ENCODE results near the gene DLGAP4. TPM values are rescaled to one million over a fixed set of nuclear protein-coding genes. Genes with fewer than 3 reads are reported as not detected.

DLGAP4 gene
- total and polyA plus RNA-seq, 2 of the 8 experiments (the other 6 are each of a cell fraction or from before 2014, with no cell fraction given), result 41.2 to 57.2 TPM

GRCh38 chr20:36384022-36384619, 78.0 kb downstream of the DLGAP4 start (continued):
- peak; percentile 91 for TF ChIP-seq ATF2 (IDR thresholded peaks at IDR 0.05; ENCODE audit: low read length)
- no peak for TF ChIP-seq HDAC6 (IDR thresholded peaks at IDR 0.05; ENCODE audit: low read depth, low read length)
- no peak for TF ChIP-seq NRF1 (IDR thresholded peaks at IDR 0.05; ENCODE audit: low read depth, low read length)
- no peak for TF ChIP-seq SRF (IDR thresholded peaks at IDR 0.05; ENCODE audit: low read depth, low read length)
- no peak; the same call in 1 of the 2 replicates for TF ChIP-seq TEAD4 (IDR thresholded peaks at IDR 0.05; ENCODE audit: low read depth, low read length)
- TF ChIP-seq CBX8 (IDR thresholded peaks at IDR 0.05; ENCODE audit: borderline replicate concordance, low read depth, low read length), result no peak
- TF ChIP-seq ASH2L (IDR thresholded peaks at IDR 0.05; ENCODE audit: low read length), result no peak
- no peak for TF ChIP-seq RBBP5 (IDR thresholded peaks at IDR 0.05; ENCODE audit: borderline replicate concordance, low read depth, low read length)
- no peak for TF ChIP-seq SIRT6 (IDR thresholded peaks at IDR 0.05; ENCODE audit: low read length)
- no peak for TF ChIP-seq POLR2AphosphoS5 (IDR thresholded peaks at IDR 0.05; ENCODE audit: low read depth, low read length)
- peak in 1 of 2 experiments; percentile 50; a peak in 2 of 4 replicates for TF ChIP-seq RAD21 (IDR thresholded peaks at IDR 0.05 in 1 of 2, conservative IDR thresholded peaks at IDR 0.05 in 1 of 2; ENCODE audit: low read depth in 2 of 2, low read length in 2 of 2)
- TF ChIP-seq ATF3 (IDR thresholded peaks at IDR 0.05; ENCODE audit: insufficient read depth, low read depth, low read length), result no peak
- TF ChIP-seq TAF7 (optimal IDR thresholded peaks at IDR 0.05; ENCODE audit: borderline replicate concordance, low read depth, low read length), result peak; percentile 98

Data from H1 (cell line).